ENCODE measurements around the gene ADAMTSL1. TPM values are rescaled to one million over a fixed set of nuclear protein-coding genes. Genes with fewer than 3 reads are reported as not detected.

The ADAMTSL1 gene
- total RNA-seq, 6 experiments from 2014 or later: 37.3 to 98.1 (median 90.8) TPM

DNA sequence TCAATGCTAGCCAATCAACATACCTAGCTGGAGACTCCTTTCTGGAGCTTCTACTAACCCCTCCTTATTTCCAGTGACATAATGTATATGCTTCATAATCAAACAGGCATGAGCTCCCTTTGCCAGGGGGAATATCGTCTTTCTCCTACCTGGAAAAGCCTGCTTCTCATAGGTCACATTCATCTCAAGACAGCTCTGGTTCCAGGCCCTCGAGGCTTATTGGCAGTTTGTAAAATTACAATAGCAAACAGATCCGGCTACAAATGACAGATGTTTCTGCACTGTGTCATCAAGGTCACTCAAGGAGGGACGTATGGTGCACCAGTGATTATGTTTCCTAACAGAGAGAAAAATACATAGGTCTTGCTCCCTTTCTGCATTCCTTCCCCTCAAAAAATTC, 419.1 kb downstream of the ADAMTSL1 start:
- Mint-ChIP-seq H3K4me3 (no peak overlapping the region), H3K27ac (no peak overlapping the region), H3K27me3 (ENCODE audit: insufficient read depth) (no peaks in the 10 kb centered on the region; the same call in none of the 2 replicates), H3K9me3 (peaks cover 27% of the 10 kb centered on the region), H3K36me3 (ENCODE audit: low read depth) (peaks cover 76% of the 10 kb centered on the region), H3K4me1 (ENCODE audit: low read depth) (peaks cover 13% of the 10 kb centered on the region)
- no peak for DNase-seq
- TF ChIP-seq, protein P1, sequence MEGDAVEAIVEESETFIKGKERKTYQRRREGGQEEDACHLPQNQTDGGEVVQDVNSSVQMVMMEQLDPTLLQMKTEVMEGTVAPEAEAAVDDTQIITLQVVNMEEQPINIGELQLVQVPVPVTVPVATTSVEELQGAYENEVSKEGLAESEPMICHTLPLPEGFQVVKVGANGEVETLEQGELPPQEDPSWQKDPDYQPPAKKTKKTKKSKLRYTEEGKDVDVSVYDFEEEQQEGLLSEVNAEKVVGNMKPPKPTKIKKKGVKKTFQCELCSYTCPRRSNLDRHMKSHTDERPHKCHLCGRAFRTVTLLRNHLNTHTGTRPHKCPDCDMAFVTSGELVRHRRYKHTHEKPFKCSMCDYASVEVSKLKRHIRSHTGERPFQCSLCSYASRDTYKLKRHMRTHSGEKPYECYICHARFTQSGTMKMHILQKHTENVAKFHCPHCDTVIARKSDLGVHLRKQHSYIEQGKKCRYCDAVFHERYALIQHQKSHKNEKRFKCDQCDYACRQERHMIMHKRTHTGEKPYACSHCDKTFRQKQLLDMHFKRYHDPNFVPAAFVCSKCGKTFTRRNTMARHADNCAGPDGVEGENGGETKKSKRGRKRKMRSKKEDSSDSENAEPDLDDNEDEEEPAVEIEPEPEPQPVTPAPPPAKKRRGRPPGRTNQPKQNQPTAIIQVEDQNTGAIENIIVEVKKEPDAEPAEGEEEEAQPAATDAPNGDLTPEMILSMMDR (IDR thresholded peaks at IDR 0.05): no peak

DNA sequence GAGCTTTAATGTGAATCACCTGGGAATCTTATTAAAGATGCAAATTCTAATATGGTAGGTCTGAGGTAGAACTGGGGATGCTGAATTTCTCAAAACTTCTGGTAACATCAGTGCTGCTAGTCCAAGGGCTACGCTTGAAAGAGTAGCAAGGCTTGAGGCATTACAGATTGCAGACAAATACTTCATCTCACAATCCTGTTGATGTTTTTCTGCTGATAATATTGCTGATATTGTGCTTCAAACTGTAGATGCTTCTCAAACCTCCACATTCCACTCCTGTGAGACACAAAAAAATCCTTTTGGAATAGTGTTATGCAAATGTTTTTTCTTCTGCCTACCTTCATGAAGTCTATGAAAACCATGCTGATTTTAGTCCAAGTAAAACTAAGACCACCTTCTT, 419.5 kb downstream of the ADAMTSL1 start:
- no peaks in the 10 kb centered on the region; the same call in none of the 2 replicates for H3K27me3 Mint-ChIP-seq (ENCODE audit: insufficient read depth)
- H3K27ac Mint-ChIP-seq: no peak overlapping the region
- no peak for DNase-seq
- peaks cover 77% of the 10 kb centered on the region for H3K36me3 Mint-ChIP-seq (ENCODE audit: low read depth)
- peaks cover 13% of the 10 kb centered on the region for H3K4me1 Mint-ChIP-seq (ENCODE audit: low read depth)
- H3K9me3 Mint-ChIP-seq: peaks cover 27% of the 10 kb centered on the region
- H3K4me3 Mint-ChIP-seq: no peak overlapping the region
- TF ChIP-seq, protein P1 (IDR thresholded peaks at IDR 0.05): no peak

DNA sequence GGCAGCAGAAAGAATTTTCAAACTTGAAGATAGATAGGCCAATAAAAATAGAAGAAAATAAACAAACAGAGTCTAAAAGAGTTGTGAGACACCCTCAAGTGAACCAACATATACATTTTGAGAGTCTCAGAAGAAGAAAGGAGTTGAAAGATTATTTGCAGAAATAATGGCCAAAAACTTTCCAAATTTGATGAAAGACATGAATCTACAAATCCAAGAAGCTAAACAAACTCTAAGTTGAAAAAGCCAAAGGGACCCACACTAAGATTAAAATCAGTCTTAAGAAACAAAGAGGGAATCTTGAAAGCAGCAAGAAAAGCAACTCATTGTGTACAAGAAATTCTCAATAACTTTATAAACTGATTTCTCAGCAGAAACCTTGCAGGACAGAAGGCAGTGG, 422.1 kb downstream of the ADAMTSL1 start:
- no peak for DNase-seq
- H3K27ac Mint-ChIP-seq: no peak overlapping the region
- H3K4me3 Mint-ChIP-seq: no peak overlapping the region
- H3K4me1 Mint-ChIP-seq (ENCODE audit: low read depth): peaks cover 13% of the 10 kb centered on the region
- peaks cover 27% of the 10 kb centered on the region for H3K9me3 Mint-ChIP-seq
- TF ChIP-seq, protein P1 (IDR thresholded peaks at IDR 0.05): no peak
- peaks cover 2% of the 10 kb centered on the region for H3K27me3 Mint-ChIP-seq (ENCODE audit: insufficient read depth)
- H3K36me3 Mint-ChIP-seq (ENCODE audit: low read depth): peaks cover 84% of the 10 kb centered on the region

DNA sequence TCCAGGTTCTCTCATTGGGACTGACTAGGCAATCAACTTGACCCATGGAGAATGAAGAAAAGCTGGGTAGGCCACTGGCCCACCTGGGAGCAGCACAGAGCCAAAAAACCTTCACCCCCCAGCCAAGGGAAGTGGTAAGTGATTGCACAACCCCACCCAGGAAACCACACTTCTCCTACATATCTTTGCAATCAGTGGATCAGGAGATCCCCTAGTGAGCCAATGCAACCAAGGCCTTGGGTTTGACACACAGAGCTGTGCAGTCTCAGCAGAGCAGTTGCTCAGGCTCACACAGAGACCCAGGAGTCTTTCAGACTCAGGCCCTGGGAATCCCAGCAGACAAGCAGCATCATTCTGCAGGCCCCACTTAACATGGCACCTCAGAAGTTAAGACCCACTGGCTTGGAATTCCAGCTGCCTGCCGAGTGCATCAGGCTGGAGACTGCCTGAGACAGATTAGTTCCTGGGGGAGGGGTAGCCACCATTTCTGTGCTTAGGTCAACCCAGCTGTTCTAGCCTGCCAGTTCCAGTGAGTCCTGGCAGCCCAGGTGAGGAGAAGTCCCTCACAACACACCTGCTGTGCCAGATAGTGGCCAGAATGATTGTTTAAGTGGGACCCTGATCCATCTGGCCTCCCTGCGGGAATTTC, 422.7 kb downstream of the ADAMTSL1 start:
- peaks cover 2% of the 10 kb centered on the region for H3K27me3 Mint-ChIP-seq (ENCODE audit: insufficient read depth)
- H3K4me1 Mint-ChIP-seq (ENCODE audit: low read depth): peaks cover 13% of the 10 kb centered on the region
- H3K4me3 Mint-ChIP-seq: no peak overlapping the region
- peaks cover 31% of the 10 kb centered on the region for H3K9me3 Mint-ChIP-seq
- peaks cover 84% of the 10 kb centered on the region for H3K36me3 Mint-ChIP-seq (ENCODE audit: low read depth)
- no peak for DNase-seq
- TF ChIP-seq, protein P1 (IDR thresholded peaks at IDR 0.05): no peak
- H3K27ac Mint-ChIP-seq: no peak overlapping the region

DNA sequence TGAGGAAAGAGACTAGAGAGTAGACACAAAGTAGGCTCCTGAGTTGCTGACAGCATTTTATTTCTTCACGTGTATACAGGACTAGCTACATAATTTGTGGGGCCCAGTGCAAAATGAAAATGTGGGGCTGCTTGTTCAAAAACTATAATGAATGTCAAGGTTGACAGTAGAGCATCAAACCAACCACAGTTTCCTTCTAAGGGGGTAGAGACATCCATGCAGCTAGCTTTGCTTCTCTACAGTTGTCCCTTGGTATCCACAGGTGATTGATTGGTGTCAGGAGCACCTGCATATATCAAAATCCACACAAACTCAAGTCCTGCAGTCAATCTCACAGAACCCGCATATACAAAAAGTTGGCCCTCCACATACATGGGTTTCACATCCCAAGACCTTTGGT, 429.5 kb downstream of the ADAMTSL1 start:
- TF ChIP-seq, protein P1 (IDR thresholded peaks at IDR 0.05): no peak
- H3K9me3 Mint-ChIP-seq: peaks cover 10% of the 10 kb centered on the region; the same call in 1 of the 2 replicates
- DNase-seq: no peak
- no peak overlapping the region for H3K27ac Mint-ChIP-seq
- peaks cover 34% of the 10 kb centered on the region for H3K4me1 Mint-ChIP-seq (ENCODE audit: low read depth)
- H3K4me3 Mint-ChIP-seq: no peak overlapping the region
- peaks cover 6% of the 10 kb centered on the region for H3K27me3 Mint-ChIP-seq (ENCODE audit: insufficient read depth)
- H3K36me3 Mint-ChIP-seq (ENCODE audit: low read depth): peaks cover 75% of the 10 kb centered on the region
